Stimulated activated CD4-positive, alpha-beta T cell treated with anti-CD3 and anti-CD28 coated beads, Interleukin-15, amount 100 ng/mL, for 24 hours (primary cell): ENCODE measurements around the gene ATAD2B.
"Not testable (repeated sequence)": the region's sequence is repeated elsewhere in the genome, so short reads cannot be mapped to it uniquely, and the experiment has no call there.

Experiments
- DNase-seq: peaks from one replicate; pipeline ENCODE4 v3.0.0-alpha.2; 2020

ATAD2B gene

GRCh38 chr2:23723029-23723428 is 203.9 kb downstream of the ATAD2B start:
- not testable (repeated sequence) for DNase-seq

DNA sequence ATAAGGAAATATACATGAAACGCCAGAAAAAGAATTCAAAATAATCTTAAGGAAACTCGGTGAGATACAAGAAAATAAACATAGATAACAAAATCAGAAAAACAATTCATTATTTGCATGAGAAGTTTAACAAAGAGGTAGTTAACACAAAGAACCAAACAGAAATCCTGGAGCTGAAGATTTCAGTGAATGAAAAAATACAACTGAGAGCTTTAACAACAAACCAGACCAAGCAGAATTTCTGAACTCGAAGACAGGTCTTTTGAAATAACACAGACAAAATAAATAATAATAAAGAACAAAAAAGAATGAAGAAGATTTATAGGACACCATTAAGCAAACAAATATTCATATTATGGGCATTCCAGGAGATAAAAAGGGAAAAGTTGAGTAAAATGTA is 204.7 kb downstream of the ATAD2B start:
- DNase-seq: no peak

DNA sequence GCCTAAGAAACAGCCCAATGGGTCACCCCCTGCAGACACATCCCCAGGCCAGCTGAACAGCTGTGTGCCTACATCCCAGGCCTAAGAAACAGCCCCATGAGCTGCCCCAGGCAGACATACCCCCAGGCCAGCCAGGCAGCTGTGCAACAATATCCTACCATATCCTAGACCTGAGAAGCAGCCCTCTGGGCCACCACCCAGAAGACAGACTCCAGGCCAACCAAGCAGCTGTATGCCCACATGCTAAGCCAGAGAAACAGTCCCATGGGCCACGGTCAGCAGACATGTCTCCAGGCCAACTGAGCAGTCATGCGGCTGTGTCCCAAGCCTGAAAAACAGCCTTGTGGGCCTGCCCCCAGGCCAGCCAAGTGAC is 205.5 kb downstream of the ATAD2B start:
- DNase-seq: no peak

GRCh38 chr2:23720705-23721453 is 206.0 kb downstream of the ATAD2B start:
- DNase-seq: no peak

GRCh38 chr2:23719716-23720115 is 207.2 kb downstream of the ATAD2B start:
- no peak for DNase-seq

- DNase-seq: no peak
Measured at GRCh38 chr2:23718931-23719700, 207.8 kb downstream of the ATAD2B start.

- no peak for DNase-seq
Measured at GRCh38 chr2:23713351-23713750, 213.6 kb downstream of the ATAD2B start.

GRCh38 chr2:23712756-23713151 is 214.2 kb downstream of the ATAD2B start:
- no peak for DNase-seq

DNA sequence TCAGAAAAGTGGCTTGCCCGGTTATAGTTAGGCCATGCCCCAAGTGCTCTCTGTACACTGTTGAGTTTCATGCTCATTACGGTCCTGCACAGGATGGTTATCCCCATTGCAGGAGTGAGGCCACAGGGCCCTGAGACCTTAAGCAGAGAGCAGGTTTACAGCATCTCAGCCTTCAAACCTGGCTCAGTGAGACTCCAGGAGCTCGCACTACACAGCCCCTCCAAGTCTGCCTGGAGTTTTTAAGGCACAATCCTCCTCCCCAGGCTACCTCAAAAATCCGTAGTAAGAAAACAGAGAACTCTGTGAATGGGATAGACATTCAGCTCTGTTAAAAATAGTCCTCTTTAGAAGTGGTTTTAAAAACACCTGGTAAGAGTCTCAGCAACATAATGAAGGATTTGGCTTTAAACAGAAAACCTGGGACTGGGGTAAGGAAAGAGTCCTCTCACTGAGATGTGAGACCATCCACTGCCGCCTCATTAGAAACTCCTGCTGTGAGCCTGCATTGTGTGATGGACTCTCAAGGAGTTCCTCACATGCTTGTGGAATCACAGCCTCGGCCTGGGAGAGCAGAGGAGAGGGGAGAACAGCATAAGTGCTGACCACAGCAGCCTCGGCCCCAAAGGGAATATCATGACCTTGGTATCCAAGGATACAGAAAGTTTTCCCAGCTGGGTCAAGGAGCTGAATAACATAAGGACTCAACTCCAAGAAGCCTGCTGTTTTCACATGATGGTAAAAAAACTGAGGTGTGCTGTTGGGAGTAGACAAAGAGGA is 214.8 kb downstream of the ATAD2B start:
- DNase-seq: no peak

- DNase-seq: no peak
Measured at GRCh38 chr2:23709311-23709710, 217.6 kb downstream of the ATAD2B start.

GRCh38 chr2:23708771-23709170 is 218.2 kb downstream of the ATAD2B start:
- no peak for DNase-seq

- DNase-seq: no peak
Measured at GRCh38 chr2:23707096-23707495, 219.8 kb downstream of the ATAD2B start.

- no peak for DNase-seq
Measured at GRCh38 chr2:23706613-23707078, 220.3 kb downstream of the ATAD2B start.

DNA sequence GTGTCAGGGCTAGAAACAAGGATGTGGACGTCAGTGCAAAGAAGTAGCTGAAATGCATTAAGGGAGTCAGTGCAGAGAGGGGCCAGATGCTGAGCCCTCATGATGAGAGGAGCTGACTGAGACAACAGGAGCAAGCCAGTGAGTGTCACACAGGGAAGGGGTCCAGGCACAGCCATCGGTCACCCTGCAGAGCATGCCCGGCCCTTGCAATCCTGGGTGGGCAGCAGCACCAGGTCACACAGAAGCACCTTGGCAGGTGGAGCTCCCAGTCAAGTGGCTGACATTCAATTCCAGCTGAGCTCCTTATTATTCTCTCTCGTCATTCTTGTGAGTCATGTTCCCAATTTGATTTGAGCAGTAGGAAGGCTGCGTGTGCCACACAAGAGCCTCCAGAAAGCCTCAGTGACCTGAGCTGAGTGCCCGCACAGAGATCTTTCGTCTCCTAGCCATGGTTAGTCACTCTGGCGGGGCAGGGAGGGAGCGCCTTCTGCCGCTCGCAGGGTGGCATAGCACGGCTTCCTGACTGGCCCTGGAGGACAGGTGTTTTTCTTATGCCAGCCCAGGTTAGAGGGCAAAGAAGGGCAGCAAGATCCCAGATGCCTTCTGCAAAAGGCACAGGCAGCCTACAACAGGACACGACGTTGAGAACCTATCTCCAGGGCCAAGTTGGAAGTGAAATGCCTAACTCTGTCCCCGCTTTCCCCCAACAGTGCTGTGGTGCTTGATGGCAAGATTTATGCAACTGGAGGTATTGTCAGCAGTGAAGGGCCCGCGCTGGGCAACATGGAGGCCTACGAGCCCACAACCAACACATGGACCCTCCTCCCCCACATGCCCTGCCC is 220.9 kb downstream of the ATAD2B start:
- no peak for DNase-seq

- DNase-seq: no peak
Measured at GRCh38 chr2:23703583-23704385, 223.1 kb downstream of the ATAD2B start.

GRCh38 chr2:23703037-23703582 is 223.8 kb downstream of the ATAD2B start:
- DNase-seq: no peak

GRCh38 chr2:23700627-23701026 is 226.3 kb downstream of the ATAD2B start:
- no peak for DNase-seq

GRCh38 chr2:23699580-23699925 is 227.4 kb downstream of the ATAD2B start:
- DNase-seq: no peak

DNA sequence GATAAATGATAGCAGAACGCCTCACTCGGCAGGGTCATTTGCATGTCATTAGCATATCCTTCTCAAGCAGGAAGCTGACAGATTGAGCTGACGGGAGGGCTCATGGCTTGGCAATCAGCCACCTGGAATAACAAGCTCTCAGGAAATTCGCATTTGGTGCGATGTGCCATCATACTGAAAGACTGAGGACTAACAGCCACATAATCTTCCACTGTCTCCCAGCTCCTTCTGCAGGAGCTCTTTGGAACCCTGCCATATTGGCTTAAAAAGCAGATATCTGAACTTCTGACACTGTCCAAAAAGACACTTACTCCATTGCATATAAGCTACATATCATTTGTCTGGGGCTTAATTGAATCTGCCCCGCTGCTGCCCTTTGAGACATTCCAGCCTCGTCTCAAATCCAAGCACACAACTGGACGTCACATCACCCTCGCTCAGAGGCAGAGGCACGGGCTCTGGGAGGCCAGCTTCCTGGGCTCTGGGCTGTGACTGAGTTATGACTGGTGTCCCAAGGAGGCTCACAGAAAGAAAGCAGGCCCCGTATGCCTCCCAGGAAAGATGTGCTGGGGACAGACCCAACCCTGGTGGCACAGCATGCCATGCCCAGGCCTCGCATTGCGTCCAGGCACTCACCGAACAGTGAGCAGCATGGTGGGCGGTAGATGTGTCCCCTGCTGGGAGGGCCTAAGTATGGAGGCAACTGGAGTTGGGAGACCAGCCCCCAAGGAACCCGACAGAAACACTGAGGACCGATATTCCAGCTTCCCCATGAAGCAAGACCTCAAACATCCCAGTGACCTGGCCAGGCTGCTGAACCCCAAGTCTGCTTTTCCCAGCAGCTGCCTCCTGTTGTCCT is 228.0 kb downstream of the ATAD2B start:
- DNase-seq: no peak
